Hypothalamus (tissue), 51 donors: Measurements from ENCODE around the gene LRP1B.
A peak's percentile ranks its signal among the peaks of the same experiment; 100 is the strongest.

ENCODE experiments used
- DNase-seq, 51 donors: peaks; one replicate each; lab custom pipeline; 2025; lab: John Stamatoyannopoulos, UW

LRP1B gene

GRCh38 chr2:141796449-141796848 lies 334.4 kb downstream of the LRP1B start:
- DNase-seq, result no peak

GRCh38 chr2:141791521-141791920 lies 339.3 kb downstream of the LRP1B start:
- no peak for DNase-seq

GRCh38 chr2:141782574-141782973 lies 348.2 kb downstream of the LRP1B start:
- DNase-seq, result no peak

- DNase-seq, result no peak
These were observed 352.4 kb downstream of the LRP1B start for GRCh38 chr2:141778315-141778835.

GRCh38 chr2:141770530-141770929 lies 360.3 kb downstream of the LRP1B start:
- no peak for DNase-seq

GRCh38 chr2:141767691-141768090 lies 363.1 kb downstream of the LRP1B start:
- peak in 1 of 51 donors; percentile 8 for DNase-seq

GRCh38 chr2:141767051-141767450 lies 363.8 kb downstream of the LRP1B start:
- no peak for DNase-seq

GRCh38 chr2:141766225-141766624 lies 364.6 kb downstream of the LRP1B start:
- no peak for DNase-seq

- DNase-seq, result no peak
These were observed 382.2 kb downstream of the LRP1B start for GRCh38 chr2:141748616-141749015.

- DNase-seq, result no peak
These were observed 389.2 kb downstream of the LRP1B start for GRCh38 chr2:141741652-141742051.

- no peak for DNase-seq
These were observed 393.1 kb downstream of the LRP1B start for GRCh38 chr2:141737492-141738255.

- DNase-seq, result no peak
These were observed 394.4 kb downstream of the LRP1B start for GRCh38 chr2:141736466-141736865.

GRCh38 chr2:141728886-141729285 lies 401.9 kb downstream of the LRP1B start:
- no peak for DNase-seq

- DNase-seq, result no peak
These were observed 402.7 kb downstream of the LRP1B start for GRCh38 chr2:141728142-141728541.

GRCh38 chr2:141724426-141724825 lies 406.4 kb downstream of the LRP1B start:
- no peak for DNase-seq

GRCh38 chr2:141723814-141724213 lies 407.0 kb downstream of the LRP1B start:
- no peak for DNase-seq

- DNase-seq, result no peak
These were observed 410.3 kb downstream of the LRP1B start for GRCh38 chr2:141720476-141720875.

- peak in 3 of 51 donors; percentile 1 to 4 (median 3) for DNase-seq
These were observed 416.3 kb downstream of the LRP1B start for GRCh38 chr2:141714496-141714895.

GRCh38 chr2:141711627-141712026 lies 419.2 kb downstream of the LRP1B start:
- no peak for DNase-seq

- no peak for DNase-seq
These were observed 420.1 kb downstream of the LRP1B start for GRCh38 chr2:141710589-141711239.

GRCh38 chr2:141709756-141710155 lies 421.1 kb downstream of the LRP1B start:
- no peak for DNase-seq

GRCh38 chr2:141707486-141707885 lies 423.3 kb downstream of the LRP1B start:
- no peak for DNase-seq
